GM19324 (cell line): ENCODE measurements around the gene FAM89A.
A peak's percentile ranks its signal among the peaks of the same experiment; 100 is the strongest.

Experiments
- ATAC-seq: cut with Tn5 transposase; IDR thresholded peaks from one replicate; pipeline ENCODE4 v1.9.1; 2021; ENCODE audit warnings: mild to moderate bottlenecking, moderate library complexity; ENCODE audit not compliant: unreplicated experiment, low FRiP score

Gene FAM89A

DNA sequence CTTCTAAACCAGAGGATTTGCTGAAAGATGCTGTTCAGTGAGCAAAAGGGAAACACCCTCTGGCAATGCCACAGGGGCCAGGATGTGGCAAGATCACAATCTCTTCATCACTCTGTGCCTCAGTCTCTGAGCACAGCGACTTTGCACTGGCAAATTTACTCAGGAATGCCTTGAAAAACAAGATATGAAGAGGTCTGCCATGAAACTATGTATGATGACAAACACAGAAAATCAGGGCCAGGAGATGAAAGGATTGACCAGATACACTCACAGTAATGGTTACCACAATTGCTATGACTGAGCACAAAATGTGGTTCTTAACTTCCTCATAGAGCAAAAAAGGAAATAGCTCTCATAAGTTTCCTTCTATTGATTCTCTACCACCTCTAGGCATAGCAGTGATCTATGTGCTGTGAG, 67.2 kb downstream of the FAM89A start:
- peak; percentile 63 for ATAC-seq

GRCh38 chr1:230971771-230972170, 68.3 kb downstream of the FAM89A start:
- no peak for ATAC-seq

GRCh38 chr1:230970432-230970831, 69.6 kb downstream of the FAM89A start:
- no peak for ATAC-seq
